ENCODE results near the gene CRACR2A. TPM values are rescaled to one million over a fixed set of nuclear protein-coding genes. Genes with fewer than 3 reads are reported as not detected.

The CRACR2A gene
- total and polyA plus RNA-seq, 2 donors from 2014 or later = 0.22 to 6.1 TPM

DNA sequence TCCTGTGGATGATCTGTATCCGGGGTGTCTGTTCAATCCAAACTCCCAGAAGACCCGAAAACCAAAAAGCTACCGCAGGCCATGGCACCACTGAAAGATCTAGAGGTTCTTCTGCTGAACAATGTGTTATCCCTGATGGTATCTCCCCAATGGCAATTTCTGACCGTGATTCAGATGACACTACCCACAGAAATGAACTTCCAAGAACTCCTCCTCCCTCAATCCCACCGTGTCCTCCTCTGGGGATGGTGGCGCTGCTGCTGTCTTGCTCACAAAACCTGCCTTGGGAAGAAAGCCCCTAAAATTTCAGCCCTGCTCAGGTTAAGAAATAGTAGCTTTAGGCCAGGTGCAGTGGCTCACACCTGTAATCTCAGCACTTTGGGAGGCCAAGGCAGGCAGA is 7.8 kb downstream of the CRACR2A start:
- no peaks in the 10 kb centered on the region for H3K9me3 ChIP-seq (ENCODE audit: control insufficient read depth in 2 of 3, insufficient read depth in 1 of 3, low read length in 3 of 3)
- intact Hi-C loops (cut with DNase I) = no loop called here
- H3K4me3 ChIP-seq (ENCODE audit: low read length in 3 of 3) = no peak overlapping the region
- no peaks in the 10 kb centered on the region for H3K4me1 ChIP-seq (ENCODE audit: control insufficient read depth in 2 of 3, insufficient read depth in 2 of 3, low read depth in 1 of 3, low read length in 3 of 3)
- DNase-seq = no peak
- no peak overlapping the region for H3K27ac ChIP-seq (ENCODE audit: low read depth in 2 of 2, low read length in 2 of 2)
- H3K27me3 ChIP-seq (ENCODE audit: control insufficient read depth, insufficient read depth, low read length) = no peaks in the 10 kb centered on the region
- no peak overlapping the region for H3K9ac ChIP-seq (ENCODE audit: low read length in 3 of 3)
- no peak for FAIRE-seq
- TF ChIP-seq, protein P1, sequence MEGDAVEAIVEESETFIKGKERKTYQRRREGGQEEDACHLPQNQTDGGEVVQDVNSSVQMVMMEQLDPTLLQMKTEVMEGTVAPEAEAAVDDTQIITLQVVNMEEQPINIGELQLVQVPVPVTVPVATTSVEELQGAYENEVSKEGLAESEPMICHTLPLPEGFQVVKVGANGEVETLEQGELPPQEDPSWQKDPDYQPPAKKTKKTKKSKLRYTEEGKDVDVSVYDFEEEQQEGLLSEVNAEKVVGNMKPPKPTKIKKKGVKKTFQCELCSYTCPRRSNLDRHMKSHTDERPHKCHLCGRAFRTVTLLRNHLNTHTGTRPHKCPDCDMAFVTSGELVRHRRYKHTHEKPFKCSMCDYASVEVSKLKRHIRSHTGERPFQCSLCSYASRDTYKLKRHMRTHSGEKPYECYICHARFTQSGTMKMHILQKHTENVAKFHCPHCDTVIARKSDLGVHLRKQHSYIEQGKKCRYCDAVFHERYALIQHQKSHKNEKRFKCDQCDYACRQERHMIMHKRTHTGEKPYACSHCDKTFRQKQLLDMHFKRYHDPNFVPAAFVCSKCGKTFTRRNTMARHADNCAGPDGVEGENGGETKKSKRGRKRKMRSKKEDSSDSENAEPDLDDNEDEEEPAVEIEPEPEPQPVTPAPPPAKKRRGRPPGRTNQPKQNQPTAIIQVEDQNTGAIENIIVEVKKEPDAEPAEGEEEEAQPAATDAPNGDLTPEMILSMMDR (IDR thresholded peaks at IDR 0.05; ENCODE audit: borderline replicate concordance, extremely low read depth, insufficient read depth) = no peak
- no peaks in the 10 kb centered on the region for H3K36me3 ChIP-seq (ENCODE audit: control insufficient read depth in 2 of 3, insufficient read depth in 3 of 3, low read length in 3 of 3)

- Histone ChIP-seq H3K36me3 (ENCODE audit: control insufficient read depth in 2 of 3, insufficient read depth in 3 of 3, low read length in 3 of 3) (no peaks in the 10 kb centered on the region), H3K27ac (ENCODE audit: low read depth in 2 of 2, low read length in 2 of 2) (no peak overlapping the region), H3K9me3 (ENCODE audit: control insufficient read depth in 2 of 3, insufficient read depth in 1 of 3, low read length in 3 of 3) (no peaks in the 10 kb centered on the region), H3K4me1 (ENCODE audit: control insufficient read depth in 2 of 3, insufficient read depth in 2 of 3, low read depth in 1 of 3, low read length in 3 of 3) (no peaks in the 10 kb centered on the region), H3K27me3 (ENCODE audit: control insufficient read depth, insufficient read depth, low read length) (no peaks in the 10 kb centered on the region), H3K9ac (ENCODE audit: low read length in 3 of 3) (no peak overlapping the region), H3K4me3 (ENCODE audit: low read length in 3 of 3) (no peak overlapping the region)
- DNase-seq (no peak), FAIRE-seq (no peak)
- intact Hi-C loops (cut with DNase I) = no loop called here
- TF ChIP-seq, protein P1 (IDR thresholded peaks at IDR 0.05; ENCODE audit: borderline replicate concordance, extremely low read depth, insufficient read depth) = no peak
Observed at GRCh38 chr12:3744229-3744901, 8.5 kb downstream of the CRACR2A start.

DNA sequence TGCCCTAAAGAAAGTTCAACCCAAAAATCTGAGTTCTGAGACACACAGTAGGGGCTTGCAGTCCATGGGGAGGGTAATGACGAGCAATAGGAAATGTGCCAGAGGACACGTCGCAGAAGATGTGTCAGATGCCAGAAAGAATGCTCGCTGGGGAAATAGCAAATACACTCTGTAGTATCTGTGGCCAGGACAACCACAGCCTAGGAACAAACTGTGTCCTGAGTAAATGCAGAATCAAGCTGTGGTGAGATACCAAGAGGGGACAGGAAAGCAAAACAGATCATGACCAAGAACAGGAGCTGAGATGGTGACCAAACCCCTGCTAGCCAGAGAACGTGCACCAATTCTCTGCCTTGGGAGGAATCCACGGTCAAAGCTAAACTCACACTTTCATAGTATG is 9.1 kb downstream of the CRACR2A start:
- no peak for FAIRE-seq

More for the DNA sequence above, 9.1 kb downstream of the CRACR2A start:
- no peak overlapping the region for H3K4me3 ChIP-seq (ENCODE audit: low read length in 3 of 3)
- intact Hi-C loops (cut with DNase I) = no loop called here
- no peak for DNase-seq
- H3K4me1 ChIP-seq (ENCODE audit: control insufficient read depth in 2 of 3, insufficient read depth in 2 of 3, low read depth in 1 of 3, low read length in 3 of 3) = no peaks in the 10 kb centered on the region
- no peaks in the 10 kb centered on the region for H3K36me3 ChIP-seq (ENCODE audit: control insufficient read depth in 2 of 3, insufficient read depth in 3 of 3, low read length in 3 of 3)
- H3K27me3 ChIP-seq (ENCODE audit: control insufficient read depth, insufficient read depth, low read length) = no peaks in the 10 kb centered on the region
- H3K9me3 ChIP-seq (ENCODE audit: control insufficient read depth in 2 of 3, insufficient read depth in 1 of 3, low read length in 3 of 3) = no peaks in the 10 kb centered on the region
- TF ChIP-seq, protein P1 (IDR thresholded peaks at IDR 0.05; ENCODE audit: borderline replicate concordance, extremely low read depth, insufficient read depth) = no peak
- no peak overlapping the region for H3K27ac ChIP-seq (ENCODE audit: low read depth in 2 of 2, low read length in 2 of 2)
- no peak overlapping the region for H3K9ac ChIP-seq (ENCODE audit: low read length in 3 of 3)
